Right cardiac atrium (tissue), 5 donors: ENCODE data around the gene STK32C. TPM values are rescaled to one million over a fixed set of nuclear protein-coding genes. Genes with fewer than 3 reads are reported as not detected.
"Not testable (repeated sequence)": the region's sequence is repeated elsewhere in the genome, so short reads cannot be mapped to it uniquely, and the experiment has no call there.

Source experiments
- ATAC-seq, 2 donors: fragments of 200-7000 bp; cut with Tn5 transposase; one replicate each; pipeline versions ENCODE4 v1.8.0 to v1.9.1; 2020; ENCODE audit warnings: moderate library complexity in 2 of 2, mild to moderate bottlenecking in 1 of 2
- DNase-seq, 3 donors: peaks; one replicate each; pipeline ENCODE4 v3.0.0-alpha.2; 2020
- H3K27ac ChIP-seq: one replicate; pipeline ENCODE4 v1.5.1; 2013; ENCODE audit warnings: mild to moderate bottlenecking, low read length, control low read depth, moderate library complexity
- H3K27me3 ChIP-seq: one replicate; pipeline ENCODE4 v1.6.1; 2013; ENCODE audit not compliant: control insufficient read depth, insufficient read depth
- H3K4me1 ChIP-seq: one replicate; pipeline ENCODE4 v1.6.1; 2013; ENCODE audit warnings: low read length; ENCODE audit not compliant: control insufficient read depth, insufficient read depth
- H3K4me3 ChIP-seq: one replicate; pipeline ENCODE4 v1.5.1; 2013; ENCODE audit warnings: low read length, control low read depth
- H3K9me3 ChIP-seq: one replicate; pipeline ENCODE4 v1.6.1; 2013; ENCODE audit warnings: low read length; ENCODE audit not compliant: control insufficient read depth
- WGBS: extraction: QIAGEN DNeasy Blood & Tissue Kit; methylation state at CpG from one replicate; pipeline ENCODE4 v1.1.7; 2013; 5-methylcytosine and 5-hydroxymethylcytosine counted together
- intact Hi-C, 4 donors: fragments of 100-400 bp; cut with DNase I; formaldehyde crosslinking; loops; one replicate each; pipeline versions ENCODE4 v1.11.0 to v1.14.0; 2022 to 2023
- polyA plus RNA-seq: library from polyadenylated mRNA; stranded (reverse); fragments of 200-250 nt; gene quantifications from one replicate; pipeline ENCODE4 v1.2.3, GENCODE V29; 2013
- total RNA-seq, 4 donors: library from RNA; stranded (reverse); fragmentation: NEBNext Ultra II Directional; extraction: Animal tissue kit (Norgen Biotek cat#: 25700); gene quantifications; one replicate each; pipeline ENCODE4 v1.2.1, GENCODE V29; 2021
- donor health status: healthy with polysubstance abuse.
- donor health status: DM: no; HTN: yes; CAD: no.
- donor health status: DM: no; HTN: no; CAD: no.
- donor health status: DM: no; HTN: yes; CAD: no; lungs with severe emphysema.
- donor health status: DM: yes; HTN: yes; CAD: no.

The STK32C gene
- total and polyA plus RNA-seq, 5 donors, result 5.7 to 7.3 (median 6.9) TPM

- H3K4me3 ChIP-seq, H3K4me1 ChIP-seq, H3K27me3 ChIP-seq, H3K27ac ChIP-seq, ATAC-seq, intact Hi-C loops, H3K9me3 ChIP-seq: not testable (repeated sequence)
- peak in 2 of 3 donors; percentile 15 to 18 for DNase-seq
- 87% methylated on average over 3 of the region's 3 CpGs for WGBS
Measured at GRCh38 chr10:132216441-132216840, 91.3 kb downstream of the STK32C start.

DNA sequence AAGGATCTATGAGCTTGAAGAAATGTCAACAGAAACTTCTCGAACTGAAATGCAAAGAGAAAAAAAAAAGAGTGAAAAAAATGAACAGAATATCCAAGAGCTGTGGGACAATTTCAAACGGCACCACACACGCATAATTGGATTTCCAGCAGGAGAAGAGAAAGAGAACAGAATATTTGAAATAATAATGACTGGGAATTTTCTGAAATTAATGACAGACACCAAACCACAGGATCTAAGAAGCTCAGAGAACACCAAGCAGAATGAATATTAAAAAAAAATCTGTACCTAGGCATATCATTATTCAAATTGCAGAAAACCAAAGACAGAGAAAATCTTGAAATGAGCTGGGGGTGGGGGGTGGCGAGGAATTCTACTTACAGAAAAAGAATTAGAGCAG lies 93.8 kb downstream of the STK32C start:
- intact Hi-C loops, result no loop called here
- Histone ChIP-seq H3K9me3 (peaks cover 2% of the 10 kb centered on the region), H3K4me1 (no peaks in the 10 kb centered on the region), H3K27me3 (no peaks in the 10 kb centered on the region), H3K27ac (no peak overlapping the region), H3K4me3 (no peak overlapping the region)
- DNase-seq, result no peak
- 71% methylated on average over 4 of the region's 4 CpGs for WGBS
- no peak for ATAC-seq

DNA sequence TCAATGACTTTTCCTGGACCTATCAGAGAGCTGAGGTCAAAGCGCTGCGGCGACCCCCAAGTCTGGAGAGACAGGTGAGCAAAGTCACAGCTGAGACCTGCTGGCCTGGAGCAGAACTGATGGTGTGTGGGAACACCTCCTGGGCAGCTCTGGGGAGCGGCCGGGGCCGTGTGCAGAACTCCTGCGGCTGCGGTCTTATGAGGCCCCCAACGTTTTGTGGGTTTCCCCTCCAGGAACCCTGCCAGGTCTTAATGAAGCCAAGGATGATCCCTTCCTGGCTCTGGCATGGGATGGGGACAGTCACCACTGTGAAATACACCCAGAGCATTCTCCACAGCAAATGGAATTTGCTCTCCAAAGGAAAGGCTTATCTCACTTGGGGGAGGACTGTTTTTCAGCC lies 94.9 kb downstream of the STK32C start:
- Histone ChIP-seq H3K9me3 (peaks cover 2% of the 10 kb centered on the region), H3K4me1 (no peaks in the 10 kb centered on the region), H3K27me3 (no peaks in the 10 kb centered on the region), H3K27ac (no peak overlapping the region), H3K4me3 (no peak overlapping the region)
- intact Hi-C loops, result no loop called here
- 92% methylated on average over 9 of the region's 9 CpGs for WGBS
- ATAC-seq, result no peak
- DNase-seq, result peak in 1 of 3 donors; percentile 37

DNA sequence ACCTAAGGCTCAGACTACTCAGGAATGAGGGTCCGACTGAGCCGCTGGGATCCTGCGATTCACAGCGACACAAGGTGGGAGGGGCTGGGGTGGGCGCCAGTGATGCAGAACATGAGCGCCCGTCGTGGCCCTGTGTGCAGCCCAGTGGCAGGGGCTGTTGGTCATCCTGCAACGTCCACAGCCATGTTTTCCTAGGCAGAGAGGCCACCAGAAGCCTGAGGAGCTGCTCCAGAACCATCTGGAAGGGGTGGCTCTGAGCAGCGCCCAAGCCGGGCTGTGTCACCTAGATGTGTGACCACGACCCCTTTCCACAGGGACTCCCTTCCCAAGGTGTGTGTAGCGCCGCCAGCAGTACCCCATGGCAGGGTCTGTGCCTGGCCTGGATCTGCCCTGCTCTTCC lies 96.5 kb downstream of the STK32C start:
- H3K4me1 ChIP-seq, result no peaks in the 10 kb centered on the region
- 93% methylated on average over 14 of the region's 14 CpGs for WGBS
- no peak overlapping the region for H3K27ac ChIP-seq
- ATAC-seq (no peak), DNase-seq (peak in 2 of 3 donors; percentile 40 to 46)
- intact Hi-C loops, result no loop called here
- no peak overlapping the region for H3K4me3 ChIP-seq
- H3K27me3 ChIP-seq, result no peaks in the 10 kb centered on the region
- H3K9me3 ChIP-seq, result peaks cover 2% of the 10 kb centered on the region

DNA sequence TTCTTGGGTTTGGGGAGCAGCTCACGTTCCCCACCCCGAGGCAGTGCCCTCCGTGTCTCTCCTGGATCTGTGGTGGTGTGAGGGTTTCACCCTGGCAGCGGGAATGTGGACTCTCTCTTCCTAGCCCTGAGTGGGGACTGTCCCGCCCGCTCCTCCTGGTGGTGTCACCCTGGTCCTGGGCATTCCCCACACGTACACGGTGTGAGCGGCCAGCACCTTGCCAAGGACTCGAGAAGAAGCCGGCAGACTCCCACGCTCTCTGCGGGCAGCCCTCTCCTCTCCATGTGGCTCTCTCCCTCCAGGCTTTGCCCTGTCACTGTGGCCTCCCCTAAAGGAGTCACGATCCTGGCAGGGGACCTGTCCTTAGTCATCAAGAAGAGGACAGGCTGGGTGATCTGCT lies 97.0 kb downstream of the STK32C start:
- DNase-seq (peak in 2 of 3 donors; percentile 45 to 48), ATAC-seq (no peak)
- Histone ChIP-seq H3K27ac (no peak overlapping the region), H3K4me1 (no peaks in the 10 kb centered on the region), H3K9me3 (peaks cover 2% of the 10 kb centered on the region), H3K4me3 (no peak overlapping the region), H3K27me3 (no peaks in the 10 kb centered on the region)
- WGBS, result 92% methylated on average over 14 of the region's 14 CpGs
- intact Hi-C loops, result no loop called here

GRCh38 chr10:132209978-132210530 lies 97.7 kb downstream of the STK32C start:
- no peak overlapping the region for H3K4me3 ChIP-seq
- intact Hi-C loops, result no loop called here
- DNase-seq (peak in 2 of 3 donors; percentile 28 to 41), ATAC-seq (no peak)
- H3K27me3 ChIP-seq, result no peaks in the 10 kb centered on the region
- no peaks in the 10 kb centered on the region for H3K4me1 ChIP-seq
- peaks cover 2% of the 10 kb centered on the region for H3K9me3 ChIP-seq
- WGBS, result 88% methylated on average over 23 of the region's 23 CpGs
- no peak overlapping the region for H3K27ac ChIP-seq

DNA sequence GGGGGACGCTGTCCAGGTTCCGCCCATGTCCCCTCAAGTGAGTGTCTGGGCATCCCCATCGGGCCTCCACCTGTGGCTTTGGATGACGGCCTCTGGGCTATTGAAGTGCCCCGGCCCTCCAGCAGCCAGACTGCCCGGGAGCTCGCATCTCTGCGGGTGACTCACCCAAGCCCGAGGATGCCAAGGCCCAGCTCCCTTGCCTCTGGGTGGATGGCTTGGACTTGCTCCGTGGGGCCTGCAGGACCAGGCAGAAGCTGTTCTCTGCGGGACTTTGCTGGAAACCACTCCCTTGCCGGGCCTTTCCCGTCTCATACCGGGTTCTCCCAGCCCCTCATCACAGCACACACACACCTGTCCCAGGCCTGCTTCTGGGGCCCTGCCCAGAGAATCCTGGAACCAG lies 98.6 kb downstream of the STK32C start:
- H3K27me3 ChIP-seq, result no peaks in the 10 kb centered on the region
- H3K9me3 ChIP-seq, result peaks cover 2% of the 10 kb centered on the region
- intact Hi-C loops, result no loop called here
- H3K4me3 ChIP-seq, result no peak overlapping the region
- WGBS, result 96% methylated on average over 14 of the region's 14 CpGs
- DNase-seq (peak in 2 of 3 donors; percentile 22 to 30), ATAC-seq (no peak)
- no peak overlapping the region for H3K27ac ChIP-seq
- no peaks in the 10 kb centered on the region for H3K4me1 ChIP-seq

DNA sequence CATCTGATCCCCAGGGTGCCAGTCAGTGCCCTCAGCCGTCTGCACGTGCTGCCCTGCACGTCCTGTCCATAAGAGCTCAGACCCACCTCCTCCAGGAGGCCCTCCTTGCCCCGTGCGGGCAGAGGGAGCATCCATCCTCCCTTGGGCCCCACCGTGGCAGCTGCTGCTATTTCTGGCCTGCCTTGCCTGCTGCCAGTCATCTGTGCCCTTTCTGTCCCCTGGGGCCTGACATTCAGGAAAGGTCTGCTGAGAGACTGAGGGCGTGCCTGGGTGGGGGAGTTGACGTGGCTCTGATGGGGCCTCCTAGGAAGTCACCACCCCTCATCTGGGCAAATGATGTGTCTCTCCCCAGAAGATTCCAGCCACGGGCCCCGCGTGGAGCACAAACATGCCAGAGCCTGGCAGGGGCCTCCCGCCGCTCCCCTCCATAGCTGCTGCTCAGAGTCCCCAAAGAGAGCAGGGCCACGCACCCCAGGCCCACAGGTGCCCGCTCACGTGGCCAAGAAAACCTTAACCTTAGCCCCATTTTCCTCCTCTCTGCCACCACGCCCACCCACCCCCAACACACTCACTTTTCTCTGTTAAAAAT lies 99.2 kb downstream of the STK32C start:
- ATAC-seq (peak; percentile 2 to 51), DNase-seq (peak; percentile 23 to 73 (median 47))
- intact Hi-C loops, result no loop called here

DNA sequence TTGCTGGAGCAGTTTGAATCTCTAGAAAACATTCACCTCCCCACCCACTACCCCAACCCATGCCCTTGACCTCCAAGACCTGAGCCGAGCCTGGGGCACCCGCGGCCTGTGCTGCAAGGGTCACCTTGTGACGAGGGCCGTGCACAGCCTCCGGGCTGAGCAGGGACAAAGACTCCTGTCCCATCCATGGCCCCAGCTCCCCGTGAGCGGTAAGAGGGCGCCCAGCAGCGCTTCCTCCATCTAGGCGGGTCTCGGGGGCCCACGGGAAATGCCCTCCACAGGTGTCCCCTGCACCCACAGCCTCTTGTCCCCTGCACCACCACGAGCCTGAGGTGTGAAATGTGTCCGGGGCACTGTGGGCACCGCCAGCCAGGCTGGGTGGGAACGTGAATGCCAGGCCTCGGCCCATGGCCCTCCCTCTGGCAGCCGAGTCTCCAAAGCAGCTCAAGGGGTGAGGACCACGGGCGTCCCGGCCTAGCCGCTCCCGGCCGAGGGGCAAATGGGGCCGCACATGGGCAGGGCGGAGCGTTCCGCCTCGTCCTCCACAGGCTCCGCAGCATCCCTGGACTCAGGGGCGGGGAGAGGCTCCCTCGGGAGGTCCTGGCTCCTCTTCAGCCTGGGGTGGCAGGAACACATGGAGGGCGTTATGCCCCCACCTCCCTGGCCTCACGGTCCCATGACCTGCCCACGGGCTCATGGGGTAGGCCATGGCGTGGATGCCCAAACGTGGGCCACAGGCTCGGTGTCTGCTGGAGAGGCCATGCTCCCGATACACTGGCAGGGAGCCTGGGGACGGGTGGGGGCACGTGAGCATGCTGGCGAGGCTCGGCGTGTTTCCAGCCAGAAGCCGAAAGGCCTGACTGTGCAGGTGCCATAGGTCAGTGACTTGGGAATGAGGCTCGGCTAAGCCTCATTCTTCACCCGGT lies 100.0 kb downstream of the STK32C start:
- peak; percentile 21 to 75 (median 58) for DNase-seq
- Histone ChIP-seq H3K4me3 (no peak overlapping the region), H3K27ac (no peak overlapping the region), H3K4me1 (no peaks in the 10 kb centered on the region), H3K27me3 (no peaks in the 10 kb centered on the region), H3K9me3 (no peaks in the 10 kb centered on the region)
- ATAC-seq, result peak; percentile 3 to 7
- WGBS, result 82% methylated on average over 48 of the region's 48 CpGs
- intact Hi-C loops, result no loop called here

More for the DNA sequence above, 99.2 kb downstream of the STK32C start:
- Histone ChIP-seq H3K4me3 (no peak overlapping the region), H3K27me3 (no peaks in the 10 kb centered on the region), H3K27ac (no peak overlapping the region), H3K4me1 (no peaks in the 10 kb centered on the region), H3K9me3 (peaks cover 2% of the 10 kb centered on the region)
- WGBS, result 69% methylated on average over 17 of the region's 17 CpGs

- Histone ChIP-seq H3K27me3 (no peaks in the 10 kb centered on the region), H3K9me3 (no peaks in the 10 kb centered on the region), H3K4me3 (no peak overlapping the region), H3K27ac (no peak overlapping the region), H3K4me1 (no peaks in the 10 kb centered on the region)
- intact Hi-C loops, result no loop called here
- WGBS, result 85% methylated on average over 29 of the region's 29 CpGs
- no peak for ATAC-seq
- DNase-seq, result peak; percentile 9 to 58 (median 40)
Measured at GRCh38 chr10:132206806-132207535, 100.8 kb downstream of the STK32C start.
